ENCODE measurements around the gene TCF25.

DNA sequence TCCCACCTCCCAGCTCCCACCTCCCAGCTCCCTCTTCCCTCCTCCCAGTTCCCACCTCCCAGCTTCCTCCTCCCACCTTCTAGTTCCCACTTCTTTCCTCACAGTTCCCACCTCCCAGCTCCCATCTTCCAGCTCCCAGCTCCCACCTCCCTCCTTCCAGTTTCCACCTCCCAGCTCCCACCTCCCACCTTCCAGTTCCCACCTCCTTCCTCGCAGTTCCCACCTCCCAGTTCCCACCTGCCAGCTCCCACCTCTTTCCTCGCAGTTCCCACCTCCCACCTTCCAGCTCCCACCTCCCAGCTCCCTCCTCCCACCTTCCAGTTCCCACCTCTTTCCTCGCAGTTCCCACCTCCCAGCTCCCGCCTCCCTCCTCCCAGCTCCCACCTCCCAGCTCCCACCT, 34.8 kb downstream of the TCF25 start:
- TF ChIP-seq, protein P1, sequence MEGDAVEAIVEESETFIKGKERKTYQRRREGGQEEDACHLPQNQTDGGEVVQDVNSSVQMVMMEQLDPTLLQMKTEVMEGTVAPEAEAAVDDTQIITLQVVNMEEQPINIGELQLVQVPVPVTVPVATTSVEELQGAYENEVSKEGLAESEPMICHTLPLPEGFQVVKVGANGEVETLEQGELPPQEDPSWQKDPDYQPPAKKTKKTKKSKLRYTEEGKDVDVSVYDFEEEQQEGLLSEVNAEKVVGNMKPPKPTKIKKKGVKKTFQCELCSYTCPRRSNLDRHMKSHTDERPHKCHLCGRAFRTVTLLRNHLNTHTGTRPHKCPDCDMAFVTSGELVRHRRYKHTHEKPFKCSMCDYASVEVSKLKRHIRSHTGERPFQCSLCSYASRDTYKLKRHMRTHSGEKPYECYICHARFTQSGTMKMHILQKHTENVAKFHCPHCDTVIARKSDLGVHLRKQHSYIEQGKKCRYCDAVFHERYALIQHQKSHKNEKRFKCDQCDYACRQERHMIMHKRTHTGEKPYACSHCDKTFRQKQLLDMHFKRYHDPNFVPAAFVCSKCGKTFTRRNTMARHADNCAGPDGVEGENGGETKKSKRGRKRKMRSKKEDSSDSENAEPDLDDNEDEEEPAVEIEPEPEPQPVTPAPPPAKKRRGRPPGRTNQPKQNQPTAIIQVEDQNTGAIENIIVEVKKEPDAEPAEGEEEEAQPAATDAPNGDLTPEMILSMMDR (IDR thresholded peaks at IDR 0.05; ENCODE audit: poor library complexity): no peak
- TF ChIP-seq EZH2 (IDR thresholded peaks at IDR 0.05; ENCODE audit: borderline replicate concordance): no peak

All from hepatocyte (in vitro differentiated cells).